H1 (cell line): ENCODE results near the gene PKD1L1. TPM values are rescaled to one million over a fixed set of nuclear protein-coding genes. Genes with fewer than 3 reads are reported as not detected.

Source experiments
- CTCF ChIA-PET: fragments of 300-600 bp; sonication (Branson Sonifier 250); formaldehyde crosslinking; loops from one replicate; lab custom pipeline; 2021; ENCODE audit not compliant: partially characterized antibody; lab: Charles Lee
- POLR2A ChIA-PET: fragments of 300-600 bp; sonication (Branson Sonifier 250); formaldehyde crosslinking; loops from one replicate; lab custom pipeline; 2021; ENCODE audit warnings: inconsistent platforms; ENCODE audit not compliant: partially characterized antibody; lab: Charles Lee
- DNase-seq, 2 experiments: peaks; one replicate each; pipeline versions ENCODE4 v3.0.0 to v3.0.0-alpha.2; 2010 to 2022; ENCODE audit warnings: low spot score in 2 of 2, low read depth in 1 of 2, mixed read lengths in 1 of 2
- FAIRE-seq: peaks from 2 replicates; lab custom pipeline; 2011; peaks lifted over from hg19 to GRCh38; lab: Jason Lieb, UNC
- H2AFZ ChIP-seq: 2 replicates; pipeline ENCODE4 v1.8.1; 2012; ENCODE audit warnings: low read length, inconsistent platforms
- H2AK5ac ChIP-seq: 2 replicates; pipeline ENCODE4 v1.6.1; 2013; ENCODE audit warnings: low read depth, low read length
- H2BK120ac ChIP-seq: replicated peaks from 2 replicates; pipeline ENCODE3; 2013; ENCODE audit warnings: low read depth, low read length, inconsistent platforms
- H2BK12ac ChIP-seq: 2 replicates; pipeline ENCODE4 v1.6.1; 2013; ENCODE audit warnings: low read depth, low read length
- H2BK15ac ChIP-seq: 2 replicates; pipeline ENCODE4 v1.6.1; 2013; ENCODE audit warnings: low read length
- H2BK20ac ChIP-seq: 2 replicates; pipeline ENCODE4 v1.6.1; 2013; ENCODE audit warnings: low read length
- H2BK5ac ChIP-seq: 2 replicates; pipeline ENCODE4 v1.6.1; 2013; ENCODE audit warnings: low read depth, low read length
- H3K14ac ChIP-seq: 2 replicates; pipeline ENCODE4 v1.6.1; 2013; ENCODE audit warnings: inconsistent platforms; ENCODE audit not compliant: insufficient read length
- H3K18ac ChIP-seq: 2 replicates; pipeline ENCODE4 v1.6.1; 2013; ENCODE audit warnings: low read length; ENCODE audit errors: extremely low read depth
- H3K23ac ChIP-seq: 2 replicates; pipeline ENCODE4 v1.6.1; 2013; ENCODE audit warnings: inconsistent platforms; ENCODE audit not compliant: insufficient read length
- H3K23me2 ChIP-seq: 2 replicates; pipeline ENCODE4 v1.6.1; 2013; ENCODE audit warnings: low read depth, low read length
- H3K27ac ChIP-seq: 2 replicates; pipeline ENCODE4 v1.6.1; 2011; ENCODE audit warnings: low read depth, low read length, inconsistent platforms
- H3K27me3 ChIP-seq, 4 experiments: replicated peaks in 1 of 4; 1 replicate in 1 of 4; 2 replicates in 3 of 4; pipeline versions ENCODE4 v1.6.1 to v1.8.1; 2011 to 2013; ENCODE audit warnings: low read length in 3 of 4, mild to moderate bottlenecking in 3 of 4, inconsistent platforms in 2 of 4, mixed read lengths in 2 of 4, moderate library complexity in 1 of 4; ENCODE audit not compliant: control insufficient read depth in 3 of 4, insufficient read depth in 3 of 4; ENCODE audit errors: extremely low read depth in 1 of 4
- H3K36me3 ChIP-seq, 4 experiments: 2 replicates each; pipeline versions ENCODE4 v1.6.1 to v1.8.1; 2011 to 2013; ENCODE audit warnings: mild to moderate bottlenecking in 4 of 4, low read length in 3 of 4, moderate library complexity in 2 of 4, control low read depth in 1 of 4, inconsistent platforms in 1 of 4; ENCODE audit not compliant: insufficient read depth in 4 of 4, control insufficient read depth in 2 of 4
- H3K4ac ChIP-seq: replicated peaks from 2 replicates; pipeline ENCODE3; 2013; ENCODE audit warnings: low read length, low read depth, mixed read lengths, inconsistent platforms; ENCODE audit not compliant: insufficient read length
- H3K4me1 ChIP-seq, 4 experiments: replicated peaks in 1 of 4; 1 replicate in 1 of 4; 2 replicates in 3 of 4; pipeline versions ENCODE4 v1.6.1 to v1.8.1; 2011 to 2013; ENCODE audit warnings: low read length in 3 of 4, inconsistent platforms in 2 of 4, mixed read lengths in 1 of 4; ENCODE audit not compliant: insufficient read depth in 4 of 4, control insufficient read depth in 3 of 4
- H3K4me2 ChIP-seq, 2 experiments: 2 replicates each; pipeline versions ENCODE4 v1.6.1 to v1.8.1; 2011 to 2013; ENCODE audit warnings: low read depth in 2 of 2, low read length in 2 of 2, control low read depth in 1 of 2, inconsistent platforms in 1 of 2, mild to moderate bottlenecking in 1 of 2; ENCODE audit not compliant: insufficient read depth in 1 of 2
- H3K4me3 ChIP-seq, 4 experiments: fragments of 200-600, 300-600 bp in 1 of 4; sonication (generic), shearing (Covaris generic), sonication (Bioruptor Twin) in 1 of 4; 2 replicates each; pipeline versions ENCODE4 v1.5.1 to v1.8.1; 2011 to 2016; ENCODE audit warnings: low read length in 4 of 4, low read depth in 3 of 4, control low read depth in 2 of 4, inconsistent platforms in 2 of 4, mild to moderate bottlenecking in 2 of 4, mixed read lengths in 1 of 4, moderate library complexity in 1 of 4; ENCODE audit not compliant: insufficient read depth in 2 of 4; ENCODE audit errors: extremely low read depth in 1 of 4
- H3K56ac ChIP-seq: replicated peaks from 2 replicates; pipeline ENCODE3; 2013; ENCODE audit warnings: low read depth, mild to moderate bottlenecking, mixed read lengths, low read length, inconsistent platforms; ENCODE audit not compliant: insufficient read length
- H3K79me1 ChIP-seq: 2 replicates; pipeline ENCODE4 v1.6.1; 2013; ENCODE audit warnings: low read depth, low read length, control low read depth
- H3K79me2 ChIP-seq, 2 experiments: 2 replicates each; pipeline versions ENCODE4 v1.6.1 to v1.8.1; 2012 to 2013; ENCODE audit warnings: low read length in 2 of 2, mild to moderate bottlenecking in 2 of 2, inconsistent platforms in 1 of 2; ENCODE audit not compliant: insufficient read depth in 2 of 2, control insufficient read depth in 1 of 2
- H3K9ac ChIP-seq, 4 experiments: replicated peaks in 1 of 4; 1 replicate in 1 of 4; 2 replicates in 3 of 4; pipeline versions ENCODE4 v1.6.1 to v1.8.1; 2011 to 2013; ENCODE audit warnings: low read depth in 3 of 4, low read length in 3 of 4, control low read depth in 2 of 4, mild to moderate bottlenecking in 2 of 4, moderate library complexity in 2 of 4, inconsistent platforms in 1 of 4; ENCODE audit errors: extremely low read depth in 1 of 4
- H3K9me3 ChIP-seq, 2 experiments: 2 replicates each; pipeline versions ENCODE4 v1.6.1 to v1.8.1; 2012 to 2013; ENCODE audit warnings: mild to moderate bottlenecking in 2 of 2, moderate library complexity in 2 of 2, control low read depth in 1 of 2, inconsistent platforms in 1 of 2, low read depth in 1 of 2, low read length in 1 of 2, mixed read lengths in 1 of 2; ENCODE audit not compliant: insufficient read depth in 2 of 2
- H4K20me1 ChIP-seq, 2 experiments: replicated peaks in 1 of 2; 2 replicates each; pipeline versions ENCODE3 to v1.8.1; 2011 to 2013; ENCODE audit warnings: inconsistent platforms in 2 of 2, low read length in 2 of 2, mild to moderate bottlenecking in 1 of 2; ENCODE audit not compliant: insufficient read depth in 2 of 2, control insufficient read depth in 1 of 2
- H4K5ac ChIP-seq: 2 replicates; pipeline ENCODE4 v1.6.1; 2013; ENCODE audit warnings: low read length, low read depth, mixed read lengths, inconsistent platforms; ENCODE audit not compliant: insufficient read length
- H4K8ac ChIP-seq: 2 replicates; pipeline ENCODE4 v1.8.0; 2013; ENCODE audit warnings: mild to moderate bottlenecking, moderate library complexity, low read length, inconsistent platforms; ENCODE audit not compliant: insufficient read depth; ENCODE audit errors: extremely low read depth
- H4K91ac ChIP-seq: replicated peaks from 2 replicates; pipeline ENCODE3; 2013; ENCODE audit warnings: low read length, mixed read lengths, inconsistent platforms; ENCODE audit not compliant: insufficient read length
- BACH1 ChIP-seq: IDR thresholded peaks from 2 replicates; pipeline ENCODE4 v1.6.1; 2012; ENCODE audit warnings: low read length, improper control_type of control experiment
- CHD2 ChIP-seq: IDR thresholded peaks from 2 replicates; pipeline ENCODE4 v1.6.1; 2012; ENCODE audit warnings: low read length, improper control_type of control experiment
- CTCF ChIP-seq, 3 experiments: IDR thresholded peaks; 1 replicate in 2 of 3; 2 replicates in 1 of 3; pipeline versions ENCODE4 v1.5.1 to v1.6.1; 2011; ENCODE audit warnings: low read length in 3 of 3, mild to moderate bottlenecking in 3 of 3, inconsistent platforms in 2 of 3, low read depth in 1 of 3, moderate library complexity in 1 of 3; ENCODE audit not compliant: insufficient read depth in 1 of 3; ENCODE audit errors: control extremely low read depth in 1 of 3
- EZH2 ChIP-seq: fragments of 200-600 bp; sonication (generic); IDR thresholded peaks from 2 replicates; pipeline ENCODE4 v1.7.1; 2012; ENCODE audit warnings: low read depth, mild to moderate bottlenecking, moderate library complexity, low read length, inconsistent platforms; ENCODE audit not compliant: severe bottlenecking
- GABPA ChIP-seq: IDR thresholded peaks from 2 replicates; pipeline ENCODE4 v1.6.1; 2011; ENCODE audit warnings: mild to moderate bottlenecking, low read length, moderate library complexity, borderline replicate concordance; ENCODE audit not compliant: insufficient read depth
- KDM5A ChIP-seq: fragments of 200-600 bp; IDR thresholded peaks from 2 replicates; pipeline ENCODE4 v1.7.1; 2012; ENCODE audit warnings: mild to moderate bottlenecking, low read length, inconsistent platforms, mixed read lengths
- MAFK ChIP-seq: IDR thresholded peaks from 2 replicates; pipeline ENCODE4 v1.6.1; 2012; ENCODE audit warnings: low read depth, mild to moderate bottlenecking, improper control_type of control experiment, low read length
- POLR2AphosphoS5 ChIP-seq: IDR thresholded peaks from 2 replicates; pipeline ENCODE4 v1.6.1; 2011; ENCODE audit warnings: low read depth, low read length
- SAP30 ChIP-seq: fragments of 300-600 bp; sonication (generic); IDR thresholded peaks from 2 replicates; pipeline ENCODE4 v1.7.1; 2012; ENCODE audit warnings: low read length, moderate library complexity, mild to moderate bottlenecking, inconsistent platforms; ENCODE audit not compliant: insufficient read depth, insufficient replicate concordance
- SP2 ChIP-seq: IDR thresholded peaks from 2 replicates; pipeline ENCODE4 v1.6.1; 2012; ENCODE audit warnings: mild to moderate bottlenecking, low read length, inconsistent platforms
- WGBS, 2 experiments: shearing (Covaris generic) in 1 of 2; methylation state at CpG; one replicate each; pipeline versions ENCODE4 v1.1.6 to v1.1.7; 2013 to 2015; ENCODE audit warnings: low lambda C conversion rate in 2 of 2, mixed read lengths in 2 of 2, inconsistent platforms in 1 of 2, low coverage in 1 of 2, missing lambda C conversion rate in 1 of 2; ENCODE audit not compliant: insufficient replicate concordance in 2 of 2, insufficient coverage in 1 of 2, insufficient read length in 1 of 2; ENCODE audit errors: extremely low coverage in 1 of 2, missing lambda C conversion rate in 1 of 2; 5-methylcytosine and 5-hydroxymethylcytosine counted together
- polyA plus RNA-seq, 7 experiments: library from polyadenylated mRNA; depleted of rRNA in 3 of 7; stranded (reverse) in 5 of 7; unstranded in 2 of 7; fragments of >200 nt in 5 of 7; fragments of 200-250 nt in 2 of 7; gene quantifications; 1 replicate in 5 of 7; 2 replicates in 1 of 7; 4 replicates in 1 of 7; pipeline versions ENCODE4 v1.2.1 to v1.2.3, GENCODE V29; 2011 to 2013; ENCODE audit warnings: missing spikeins in 2 of 7, mixed read lengths in 2 of 7
- total RNA-seq: library from RNA; stranded (reverse); fragmentation: NEBNext Ultra II Directional; extraction: Animal tissue kit (Norgen Biotek cat#: 25700); gene quantifications from 2 replicates; pipeline ENCODE4 v1.2.1, GENCODE V29; 2021

PKD1L1 gene
- total and polyA plus RNA-seq, 2 of the 8 experiments (the other 6 are each of a cell fraction or from before 2014, with no cell fraction given), result 0.22 to 0.35 TPM

- Histone ChIP-seq H2BK20ac (no peak overlapping the region), H2BK15ac (no peak overlapping the region), H4K5ac (no peak overlapping the region), H2AK5ac (no peak overlapping the region), H3K4me2 (no peak overlapping the region), H4K91ac (no peak overlapping the region), H2BK5ac (no peak overlapping the region), H3K27me3 (no peaks in the 10 kb centered on the region), H3K4ac (no peak overlapping the region), H3K23ac (no peak overlapping the region), H3K79me1 (no peaks in the 10 kb centered on the region), H3K9ac (no peak overlapping the region), H2BK12ac (no peak overlapping the region), H3K23me2 (no peaks in the 10 kb centered on the region), H3K27ac (no peak overlapping the region), H3K14ac (no peak overlapping the region), H3K18ac (no peak overlapping the region), H3K9me3 (peaks cover 0 to 13% of the 10 kb centered on the region in 2 experiments; a peak in 1 of 4 replicates), H3K56ac (no peak overlapping the region), H3K79me2 (no peaks in the 10 kb centered on the region), H2BK120ac (no peak overlapping the region), H3K4me3 (no peak overlapping the region), H3K36me3 (no peaks in the 10 kb centered on the region), H3K4me1 (no peaks in the 10 kb centered on the region), H4K8ac (no peak overlapping the region)
- FAIRE-seq, result no peak
- 78% methylated on average over 2 of the region's 2 CpGs; no CpG with 5 or more reads in 1 of the 2 experiments for WGBS, 2 experiments
- ChIA-PET POLR2A (no interaction called here), CTCF (no interaction called here)
- DNase-seq, result no peak
- TF ChIP-seq KDM5A (no peak), SP2 (no peak), SAP30 (no peak), BACH1 (no peak), POLR2AphosphoS5 (no peak), GABPA (no peak), CTCF (IDR thresholded peaks at IDR 0.05; ENCODE audit: control extremely low read depth in 1 of 3, insufficient read depth in 1 of 3, low read depth in 1 of 3, low read length in 3 of 3) (no peak), CHD2 (no peak), EZH2 (no peak), MAFK (no peak)
- TF ChIP-seq, all 59 proteins: peak for 0
- Histone ChIP-seq H4K20me1 (no peaks in the 10 kb centered on the region), H2AFZ (no peak overlapping the region)
Observed at GRCh38 chr7:47924266-47924665, 24.0 kb downstream of the PKD1L1 start.
